Measurements from ENCODE around the gene ARMC9.

DNA sequence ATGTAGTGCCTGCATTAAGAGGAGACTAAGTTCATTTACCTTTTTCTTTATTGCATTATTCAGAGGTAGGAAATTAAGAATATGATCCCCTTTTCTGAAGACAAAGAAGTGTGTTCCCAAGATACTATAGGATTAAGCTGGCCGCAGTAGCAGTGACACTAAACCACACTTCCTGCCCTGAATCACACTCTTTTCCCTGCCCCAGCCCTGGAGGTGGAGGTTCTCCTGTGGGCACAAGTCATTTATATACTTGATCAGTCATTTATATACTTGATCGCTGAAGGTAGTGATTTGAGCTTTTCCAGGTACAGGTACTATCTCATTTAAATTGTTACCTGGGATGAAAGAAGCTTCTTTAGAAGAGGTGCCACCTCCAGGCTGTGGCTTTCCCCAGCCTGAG is 78.6 kb downstream of the ARMC9 start:
- TF ChIP-seq, protein P1, sequence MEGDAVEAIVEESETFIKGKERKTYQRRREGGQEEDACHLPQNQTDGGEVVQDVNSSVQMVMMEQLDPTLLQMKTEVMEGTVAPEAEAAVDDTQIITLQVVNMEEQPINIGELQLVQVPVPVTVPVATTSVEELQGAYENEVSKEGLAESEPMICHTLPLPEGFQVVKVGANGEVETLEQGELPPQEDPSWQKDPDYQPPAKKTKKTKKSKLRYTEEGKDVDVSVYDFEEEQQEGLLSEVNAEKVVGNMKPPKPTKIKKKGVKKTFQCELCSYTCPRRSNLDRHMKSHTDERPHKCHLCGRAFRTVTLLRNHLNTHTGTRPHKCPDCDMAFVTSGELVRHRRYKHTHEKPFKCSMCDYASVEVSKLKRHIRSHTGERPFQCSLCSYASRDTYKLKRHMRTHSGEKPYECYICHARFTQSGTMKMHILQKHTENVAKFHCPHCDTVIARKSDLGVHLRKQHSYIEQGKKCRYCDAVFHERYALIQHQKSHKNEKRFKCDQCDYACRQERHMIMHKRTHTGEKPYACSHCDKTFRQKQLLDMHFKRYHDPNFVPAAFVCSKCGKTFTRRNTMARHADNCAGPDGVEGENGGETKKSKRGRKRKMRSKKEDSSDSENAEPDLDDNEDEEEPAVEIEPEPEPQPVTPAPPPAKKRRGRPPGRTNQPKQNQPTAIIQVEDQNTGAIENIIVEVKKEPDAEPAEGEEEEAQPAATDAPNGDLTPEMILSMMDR (conservative IDR thresholded peaks at IDR 0.05; ENCODE audit: low read depth, low read length), result no peak
- no peak for TF ChIP-seq EZH2 (IDR thresholded peaks at IDR 0.05; ENCODE audit: low read length, unreplicated experiment)

Measured in PC-3 (cell line).